ENCODE data around the gene ADK. TPM values are rescaled to one million over a fixed set of nuclear protein-coding genes. Genes with fewer than 3 reads are reported as not detected.

ADK gene
- total and polyA plus RNA-seq, 2 of the 13 experiments (the other 11 are each of a cell fraction or from before 2014, with no cell fraction given): 48.6 to 79.1 TPM

GRCh38 chr10:74337330-74338016 is 186.5 kb downstream of the ADK start:
- no peaks in the 10 kb centered on the region for H4K20me1 ChIP-seq (ENCODE audit: insufficient read depth, low read length)
- no peak overlapping the region for H3K9ac ChIP-seq (ENCODE audit: insufficient read depth, low read depth, low read length)
- DNase-seq (ENCODE audit: low spot score): no peak
- H3K27me3 ChIP-seq (ENCODE audit: control insufficient read depth in 1 of 2, insufficient read depth in 2 of 2, low read length in 2 of 2): no peaks in the 10 kb centered on the region; a peak in 1 of 5 replicates
- no peaks in the 10 kb centered on the region for H3K79me2 ChIP-seq (ENCODE audit: insufficient read depth, low read length)
- peaks cover 1 to 5% of the 10 kb centered on the region in 2 experiments; a peak in 1 of 5 replicates for H3K36me3 ChIP-seq (replicated peaks in 1 of 2; ENCODE audit: control insufficient read depth in 1 of 2, insufficient read depth in 2 of 2, low read length in 2 of 2)
- in situ Hi-C loops (cut with HindIII; ENCODE audit: extremely low pct_ligation_motif_present, low pct_unique_long_range_greater_than_20kb) (no loop called here), intact Hi-C loops (cut with micrococcal nuclease; ENCODE audit: unreplicated experiment) (no loop called here)
- H3K9me3 ChIP-seq (ENCODE audit: low read length): no peaks in the 10 kb centered on the region
- no peak overlapping the region for H2AFZ ChIP-seq (ENCODE audit: low read length)
- TF ChIP-seq KDM2A (CRISPR knock-in tag; IDR thresholded peaks at IDR 0.05; ENCODE audit: borderline replicate concordance, low read depth): no peak
- TF ChIP-seq NR2C2 (CRISPR knock-in tag; IDR thresholded peaks at IDR 0.05; ENCODE audit: borderline replicate concordance): no peak
- TF ChIP-seq ZMYM2 (CRISPR knock-in tag; IDR thresholded peaks at IDR 0.05): no peak
- TF ChIP-seq BRCA1 (CRISPR knock-in tag; IDR thresholded peaks at IDR 0.05): no peak
- TF ChIP-seq, protein P1, sequence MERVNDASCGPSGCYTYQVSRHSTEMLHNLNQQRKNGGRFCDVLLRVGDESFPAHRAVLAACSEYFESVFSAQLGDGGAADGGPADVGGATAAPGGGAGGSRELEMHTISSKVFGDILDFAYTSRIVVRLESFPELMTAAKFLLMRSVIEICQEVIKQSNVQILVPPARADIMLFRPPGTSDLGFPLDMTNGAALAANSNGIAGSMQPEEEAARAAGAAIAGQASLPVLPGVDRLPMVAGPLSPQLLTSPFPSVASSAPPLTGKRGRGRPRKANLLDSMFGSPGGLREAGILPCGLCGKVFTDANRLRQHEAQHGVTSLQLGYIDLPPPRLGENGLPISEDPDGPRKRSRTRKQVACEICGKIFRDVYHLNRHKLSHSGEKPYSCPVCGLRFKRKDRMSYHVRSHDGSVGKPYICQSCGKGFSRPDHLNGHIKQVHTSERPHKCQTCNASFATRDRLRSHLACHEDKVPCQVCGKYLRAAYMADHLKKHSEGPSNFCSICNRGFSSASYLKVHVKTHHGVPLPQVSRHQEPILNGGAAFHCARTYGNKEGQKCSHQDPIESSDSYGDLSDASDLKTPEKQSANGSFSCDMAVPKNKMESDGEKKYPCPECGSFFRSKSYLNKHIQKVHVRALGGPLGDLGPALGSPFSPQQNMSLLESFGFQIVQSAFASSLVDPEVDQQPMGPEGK (CRISPR knock-in tag; IDR thresholded peaks at IDR 0.05): no peak
- no peak for TF ChIP-seq ZNF567 (CRISPR knock-in tag; IDR thresholded peaks at IDR 0.05; ENCODE audit: borderline replicate concordance)
- no peak for TF ChIP-seq SPEN (CRISPR knock-in tag; IDR thresholded peaks at IDR 0.05; ENCODE audit: low read depth)
- TF ChIP-seq CHCHD3 (CRISPR knock-in tag; IDR thresholded peaks at IDR 0.05): no peak
- TF ChIP-seq, protein P2, sequence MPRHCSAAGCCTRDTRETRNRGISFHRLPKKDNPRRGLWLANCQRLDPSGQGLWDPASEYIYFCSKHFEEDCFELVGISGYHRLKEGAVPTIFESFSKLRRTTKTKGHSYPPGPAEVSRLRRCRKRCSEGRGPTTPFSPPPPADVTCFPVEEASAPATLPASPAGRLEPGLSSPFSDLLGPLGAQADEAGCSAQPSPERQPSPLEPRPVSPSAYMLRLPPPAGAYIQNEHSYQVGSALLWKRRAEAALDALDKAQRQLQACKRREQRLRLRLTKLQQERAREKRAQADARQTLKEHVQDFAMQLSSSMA (CRISPR knock-in tag; IDR thresholded peaks at IDR 0.05): no peak
- TF ChIP-seq MATR3 (CRISPR knock-in tag; IDR thresholded peaks at IDR 0.05): no peak
- TF ChIP-seq ZNF274 (CRISPR knock-in tag; IDR thresholded peaks at IDR 0.05): no peak
- no peak for TF ChIP-seq DR1 (CRISPR knock-in tag; IDR thresholded peaks at IDR 0.05)
- no peak overlapping the region for H3K4me3 ChIP-seq (replicated peaks in 1 of 3; ENCODE audit: insufficient read depth in 1 of 3, low read depth in 2 of 3, low read length in 3 of 3)
- H3K4me1 ChIP-seq (ENCODE audit: insufficient read depth, low read length): no peaks in the 10 kb centered on the region
- no TSS peak for BruUV-seq (replicated peaks)
- WGBS (ENCODE audit: low lambda C conversion rate): 97% methylated on average over 8 of the region's 8 CpGs
- FAIRE-seq: no peak
- ATAC-seq: no peak
- POLR2A ChIA-PET: no interaction called here
- no peak overlapping the region for H3K27ac ChIP-seq (ENCODE audit: extremely low read length, insufficient read depth, low read length)
- no peak overlapping the region for H3K4me2 ChIP-seq (ENCODE audit: low read depth, low read length)
- CTCF ChIA-PET (ENCODE audit: low intra/inter-chr PET ratio, low total read pairs): no interaction called here
